ENCODE data around the gene BAG2.

The BAG2 gene

GRCh38 chr6:57226221-57226620 is 54.1 kb downstream of the BAG2 start:
- H2BK5ac ChIP-seq (ENCODE audit: low read depth, low read length, poor library complexity): no peak overlapping the region
- no peak overlapping the region for H3K14ac ChIP-seq (ENCODE audit: low read length)

More at GRCh38 chr6:57226221-57226620, 54.1 kb downstream of the BAG2 start:
- peaks cover 13% of the 10 kb centered on the region for H3K79me1 ChIP-seq (ENCODE audit: low read length)
- H3K9me3 ChIP-seq (ENCODE audit: insufficient read depth, low read depth, low read length): no peaks in the 10 kb centered on the region
- H2BK12ac ChIP-seq (ENCODE audit: low read length): no peak overlapping the region
- H3K79me2 ChIP-seq (ENCODE audit: control insufficient read depth, insufficient read depth, low read length, poor library complexity): peaks cover 4% of the 10 kb centered on the region
- WGBS (ENCODE audit: extremely low coverage, insufficient coverage, insufficient read length): no CpG with 5 or more reads among the region's 2 CpGs
- no peak overlapping the region for H2AK5ac ChIP-seq (ENCODE audit: low read length)
- no peak overlapping the region for H4K8ac ChIP-seq (ENCODE audit: low read depth, low read length)
- no peak overlapping the region for H2AFZ ChIP-seq (ENCODE audit: insufficient read depth, low read length, poor library complexity)
- no peak overlapping the region for H3K23ac ChIP-seq (ENCODE audit: low read length)
- H4K91ac ChIP-seq (ENCODE audit: low read depth, low read length): no peak overlapping the region
- H3K27ac ChIP-seq (ENCODE audit: low read depth, low read length): no peak overlapping the region
- no peak overlapping the region for H2BK120ac ChIP-seq (ENCODE audit: insufficient read depth, low read length, poor library complexity)
- DNase-seq: no peak
- no peak overlapping the region for H3K9ac ChIP-seq (ENCODE audit: low read length)
- H3K27me3 ChIP-seq (ENCODE audit: insufficient read depth, low read length): no peaks in the 10 kb centered on the region
- H3K4me3 ChIP-seq (ENCODE audit: low read depth, low read length): no peak overlapping the region
- no peak overlapping the region for H3K4ac ChIP-seq (ENCODE audit: low read depth, low read length)
- H3K18ac ChIP-seq (ENCODE audit: low read length): no peak overlapping the region
- no peak overlapping the region for H3K4me2 ChIP-seq (ENCODE audit: low read length)
- H3K36me3 ChIP-seq (ENCODE audit: control insufficient read depth in 1 of 2, insufficient read depth in 2 of 2, low read length in 2 of 2): no peaks in the 10 kb centered on the region
- no peak overlapping the region for H4K12ac ChIP-seq (ENCODE audit: low read depth, low read length)
- peaks cover 0 to 6% of the 10 kb centered on the region in 2 experiments for H3K4me1 ChIP-seq (ENCODE audit: control insufficient read depth in 1 of 2, insufficient read depth in 2 of 2, low read length in 2 of 2)

Data from trophoblast cell (in vitro differentiated cells and primary cell).